ENCODE results near the gene CDH20.

Gene CDH20

DNA sequence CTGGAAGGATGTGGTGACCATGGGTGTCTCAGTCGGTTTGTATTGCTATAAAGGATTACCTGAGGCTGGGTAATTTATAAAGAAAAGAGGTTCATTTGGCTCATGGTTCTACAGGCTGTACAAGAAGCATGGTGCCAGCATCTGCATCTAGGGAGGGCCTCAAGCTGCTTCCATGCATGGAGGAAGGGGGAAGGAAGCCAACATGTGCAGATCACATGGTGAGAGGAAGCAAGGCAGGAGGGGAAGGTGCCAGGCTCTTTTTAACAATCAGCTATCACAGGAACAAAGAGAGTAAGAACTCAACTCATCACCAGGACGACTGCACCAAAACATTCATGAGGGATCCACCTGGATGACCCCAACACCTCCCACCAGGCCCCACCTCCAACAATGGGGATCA is 209.4 kb downstream of the CDH20 start:
- DNase-seq: no peak

DNA sequence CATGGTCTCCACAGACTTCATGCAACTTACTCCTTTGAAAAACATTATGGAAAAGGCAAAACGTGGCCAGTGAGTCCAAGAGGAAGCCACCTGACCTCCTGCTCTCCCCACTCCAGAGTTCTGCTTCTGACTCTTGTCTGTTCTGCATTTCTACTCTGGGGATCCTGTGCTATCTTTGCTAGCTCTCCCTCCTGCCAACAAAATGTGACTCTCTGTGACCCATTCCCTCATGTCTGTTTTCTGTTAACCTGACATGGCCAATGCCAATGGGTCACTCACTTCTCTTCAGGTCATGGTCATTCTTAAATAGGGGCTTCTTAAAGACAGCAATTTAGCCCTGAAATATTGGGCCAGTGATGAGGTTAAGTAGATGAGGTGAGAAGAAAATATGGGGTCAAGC is 210.3 kb downstream of the CDH20 start:
- DNase-seq: no peak

DNA sequence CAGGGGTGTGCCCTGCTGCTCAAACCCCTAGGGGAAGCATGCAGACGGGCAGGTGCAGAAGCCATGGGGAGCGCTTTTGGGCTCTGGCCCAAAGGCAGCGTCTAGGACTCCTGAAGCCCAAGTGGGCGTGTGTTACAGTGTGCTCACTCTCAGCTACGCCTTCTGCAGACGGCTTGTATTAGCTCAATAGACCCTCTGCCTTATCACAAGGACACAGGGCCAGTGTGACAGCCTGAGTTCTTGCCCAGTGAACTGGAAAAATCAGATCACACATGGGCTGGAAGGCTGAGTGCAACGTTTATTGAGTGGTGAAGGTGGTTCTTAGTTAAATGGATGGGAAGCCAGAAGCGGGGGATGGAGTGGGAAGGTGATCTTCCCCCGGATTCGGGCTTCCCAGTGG is 210.9 kb downstream of the CDH20 start:
- DNase-seq: no peak

DNA sequence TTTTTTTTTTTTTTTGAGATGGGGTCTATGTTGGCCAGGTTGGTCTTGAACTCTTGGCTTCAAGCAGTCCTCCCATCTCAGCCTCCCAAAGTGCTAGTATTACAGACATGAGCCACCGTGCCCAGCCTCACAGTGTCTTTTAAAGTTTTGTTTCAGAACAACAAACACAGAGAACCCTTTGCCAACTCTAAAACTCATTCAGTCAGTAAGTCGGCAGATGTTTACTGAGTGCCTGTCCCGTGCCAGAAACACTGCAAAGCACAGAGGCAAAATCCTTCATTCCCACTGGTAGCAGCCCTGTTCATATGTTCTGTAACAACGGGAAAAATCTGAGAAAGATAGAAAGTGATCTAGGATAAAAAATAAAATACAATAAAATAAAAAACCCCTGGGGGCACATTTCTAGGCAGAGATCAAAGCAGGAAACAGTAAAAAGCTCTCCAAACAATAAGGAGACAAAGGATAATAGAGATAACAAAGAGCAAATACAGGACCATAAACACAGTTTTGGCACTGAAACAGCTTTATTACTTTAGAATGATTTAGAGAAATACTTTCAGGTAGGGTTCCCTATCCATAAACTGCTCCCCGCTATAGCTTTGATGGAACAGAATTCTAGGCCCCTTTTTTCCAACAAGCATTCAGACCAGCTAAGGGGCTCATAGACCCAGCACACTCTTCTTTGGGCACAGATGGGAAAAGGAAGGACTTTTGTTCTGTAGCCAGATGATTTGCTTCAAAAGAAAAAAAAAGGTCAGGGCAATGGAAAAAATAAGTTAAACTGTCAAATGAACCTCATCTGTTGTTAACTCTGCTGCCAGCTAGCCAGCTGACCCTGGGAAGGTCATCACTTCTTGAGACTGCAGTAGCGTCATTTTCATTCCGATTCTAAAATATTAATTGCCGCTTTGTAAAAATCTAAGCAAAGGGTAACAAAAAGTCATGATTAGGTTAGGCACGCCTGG is 212.3 kb downstream of the CDH20 start:
- no peak for DNase-seq

DNA sequence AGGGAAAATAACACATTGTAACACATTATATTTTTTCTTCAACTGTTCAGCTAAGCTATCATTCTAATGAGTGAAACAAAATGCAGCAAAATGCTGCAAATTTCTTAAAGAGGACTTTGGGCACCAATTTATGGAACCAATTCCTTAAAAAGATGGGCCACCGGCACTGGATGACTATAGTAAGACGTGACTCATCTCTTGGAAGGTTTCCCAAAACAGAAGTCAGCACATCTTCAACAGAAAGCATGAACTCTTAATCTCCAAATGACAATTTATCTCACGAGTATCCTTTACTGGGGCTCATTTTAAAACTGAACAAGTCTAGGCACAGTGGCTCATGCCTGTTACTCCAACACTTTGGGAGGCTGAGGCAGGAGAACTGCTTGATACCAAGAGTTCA is 213.4 kb downstream of the CDH20 start:
- DNase-seq: no peak

DNA sequence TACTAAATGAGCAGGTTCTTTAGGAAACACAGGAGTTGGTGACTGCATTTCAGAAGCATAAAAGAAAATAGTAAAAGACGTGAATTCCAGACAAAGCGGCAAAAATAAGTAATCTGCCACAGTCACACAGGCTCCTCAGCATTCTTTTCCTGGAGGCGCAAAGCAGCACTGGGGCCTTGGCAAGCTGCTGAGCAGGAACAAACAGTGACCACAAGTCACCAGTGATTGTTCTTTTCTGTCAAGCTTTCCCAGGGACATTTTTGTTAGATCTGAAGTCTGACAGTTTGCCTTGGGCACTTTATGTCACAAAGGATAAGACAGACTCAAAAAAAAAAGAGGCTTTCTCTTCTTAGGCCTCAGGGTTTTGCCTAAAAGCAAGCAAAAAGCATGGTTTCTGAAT is 216.2 kb downstream of the CDH20 start:
- DNase-seq: no peak

DNA sequence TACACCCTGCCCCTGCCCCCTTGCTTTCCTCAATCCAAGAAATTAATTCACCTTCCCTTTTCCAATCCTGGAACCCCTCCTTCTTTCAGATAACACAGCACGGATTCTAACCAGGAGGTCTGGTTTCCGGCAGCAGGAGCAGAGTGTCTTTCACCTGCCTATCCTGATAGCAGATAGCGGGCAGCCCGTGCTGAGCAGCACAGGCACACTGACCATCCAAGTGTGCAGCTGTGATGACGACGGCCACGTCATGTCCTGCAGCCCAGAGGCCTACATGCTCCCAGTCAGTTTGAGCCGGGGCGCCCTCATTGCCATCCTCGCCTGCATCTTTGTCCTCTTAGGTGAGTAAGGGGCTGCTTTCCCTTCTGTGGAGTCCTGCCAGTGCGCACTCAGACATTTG is 216.7 kb downstream of the CDH20 start:
- no peak for DNase-seq

DNA sequence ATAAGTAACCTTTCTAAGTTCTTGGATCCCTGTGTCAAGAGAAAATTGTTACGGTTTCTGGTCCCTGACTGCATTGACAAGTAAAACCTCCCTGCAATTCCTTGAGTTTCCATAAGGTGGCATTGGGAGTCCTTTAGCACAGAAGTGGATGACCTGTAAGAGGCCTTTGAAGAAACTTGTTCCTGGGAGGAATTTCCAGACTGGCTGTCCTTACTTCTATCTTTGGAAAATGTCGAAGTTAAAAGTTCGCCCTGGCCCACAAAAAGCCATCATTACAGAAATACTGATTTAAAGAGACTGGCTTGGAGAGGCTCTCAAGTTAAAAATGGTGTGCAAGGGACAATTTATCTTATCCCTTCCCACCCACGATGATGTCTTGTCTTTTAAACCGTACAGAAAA is 218.4 kb downstream of the CDH20 start:
- no peak for DNase-seq

DNA sequence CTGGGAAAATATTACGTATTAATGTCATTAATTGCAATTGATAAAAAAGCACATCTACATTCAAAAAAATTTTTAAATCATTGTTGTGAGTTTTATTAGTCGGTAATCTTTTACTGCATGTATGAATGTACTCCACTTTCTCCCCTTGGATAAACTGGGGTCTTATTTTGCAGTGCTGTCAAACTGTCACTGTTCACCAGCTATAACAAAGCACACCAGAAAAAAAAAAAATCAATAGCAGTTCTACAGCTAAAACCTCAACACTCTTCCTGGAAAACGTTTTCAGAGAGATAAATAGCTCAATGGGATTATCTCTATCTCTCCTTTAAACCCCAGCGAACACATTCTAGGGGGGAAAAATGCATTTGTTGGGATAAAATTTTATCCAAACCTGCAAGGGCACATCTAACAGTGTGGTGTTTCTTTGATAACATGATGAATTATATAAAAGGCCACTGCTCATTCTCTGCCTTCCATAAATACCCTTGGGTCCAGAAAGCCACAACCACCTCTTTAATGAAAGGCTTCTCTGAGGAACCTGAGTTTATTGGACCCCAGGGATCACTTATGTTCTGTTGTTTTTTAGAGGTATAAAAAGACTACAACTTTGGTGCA is 219.9 kb downstream of the CDH20 start:
- no peak for DNase-seq

DNA sequence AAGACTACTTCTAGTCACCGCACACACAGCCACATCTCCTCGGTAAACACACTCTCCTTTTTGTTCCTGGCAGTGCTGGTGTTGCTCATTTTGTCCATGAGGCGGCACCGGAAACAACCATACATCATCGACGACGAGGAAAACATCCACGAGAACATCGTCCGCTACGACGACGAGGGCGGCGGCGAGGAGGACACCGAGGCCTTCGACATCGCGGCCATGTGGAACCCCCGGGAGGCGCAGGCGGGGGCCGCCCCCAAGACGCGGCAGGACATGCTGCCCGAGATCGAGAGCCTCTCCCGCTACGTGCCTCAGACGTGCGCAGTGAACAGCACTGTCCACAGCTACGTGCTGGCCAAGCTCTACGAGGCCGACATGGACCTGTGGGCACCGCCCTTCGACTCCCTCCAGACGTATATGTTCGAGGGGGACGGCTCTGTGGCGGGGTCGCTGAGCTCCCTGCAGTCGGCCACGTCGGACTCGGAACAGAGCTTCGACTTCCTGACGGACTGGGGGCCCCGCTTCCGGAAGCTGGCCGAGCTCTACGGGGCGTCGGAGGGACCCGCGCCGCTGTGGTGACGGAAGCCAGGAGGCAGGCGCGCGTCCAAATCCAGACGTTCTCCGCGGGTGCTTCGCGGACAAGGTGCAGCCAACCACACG is 221.0 kb downstream of the CDH20 start:
- no peak for DNase-seq

DNA sequence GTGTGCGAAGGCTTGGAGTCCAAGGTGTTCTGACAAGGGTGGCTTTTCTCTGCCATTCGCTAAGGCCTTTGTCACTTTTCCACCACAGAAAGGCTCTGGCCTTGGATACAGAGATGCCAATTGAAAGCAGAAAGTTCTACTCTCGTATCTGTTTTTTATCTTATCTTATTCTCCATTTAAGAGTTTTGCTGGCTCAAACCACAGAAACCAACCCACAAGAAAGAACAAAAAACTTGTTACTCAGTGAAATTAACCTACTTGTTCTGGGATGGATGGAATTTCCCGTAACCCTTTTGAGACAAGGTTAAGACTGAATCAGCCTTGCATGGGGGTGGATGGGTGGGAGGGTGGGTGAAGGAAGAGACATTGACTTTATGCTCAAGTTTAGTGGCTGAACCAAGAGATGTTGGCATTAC is 221.7 kb downstream of the CDH20 start:
- no peak for DNase-seq

DNA sequence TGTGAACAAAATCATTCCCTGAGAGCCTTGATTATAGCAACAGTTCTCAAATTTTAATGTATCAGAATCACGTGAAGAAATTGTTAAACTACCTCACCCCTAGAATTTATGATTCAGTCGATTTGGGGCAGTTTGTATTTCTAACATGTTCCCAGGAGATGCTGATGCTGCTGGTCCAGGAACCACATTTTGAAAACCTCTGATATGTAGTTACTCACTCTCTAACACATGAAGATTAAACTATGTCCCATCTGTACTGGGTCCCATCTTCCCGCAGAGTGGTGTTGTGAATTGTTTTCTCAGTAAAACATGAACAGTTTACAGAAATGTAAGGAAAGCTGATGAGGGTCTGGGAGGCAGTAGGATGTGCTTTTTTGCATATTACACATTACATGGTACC is 223.1 kb downstream of the CDH20 start:
- no peak for DNase-seq

DNA sequence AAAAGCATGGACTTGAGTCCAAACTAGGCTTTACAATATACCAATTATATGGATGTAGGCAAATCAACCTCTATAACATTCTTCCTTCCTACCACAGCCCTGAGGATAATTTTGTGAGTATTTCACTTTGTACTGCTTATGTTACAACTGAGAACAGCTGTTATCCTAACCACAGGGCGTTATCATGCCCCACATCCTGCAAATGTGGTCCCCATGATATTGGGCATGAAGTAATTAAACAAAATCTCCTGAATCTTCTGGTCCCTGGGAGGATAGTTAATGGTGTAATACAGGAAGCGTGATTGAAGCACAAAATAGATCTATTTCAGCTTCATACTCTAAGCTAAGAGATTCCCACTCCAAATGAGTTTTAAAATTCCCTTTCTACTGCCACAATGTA is 223.6 kb downstream of the CDH20 start:
- DNase-seq: no peak

DNA sequence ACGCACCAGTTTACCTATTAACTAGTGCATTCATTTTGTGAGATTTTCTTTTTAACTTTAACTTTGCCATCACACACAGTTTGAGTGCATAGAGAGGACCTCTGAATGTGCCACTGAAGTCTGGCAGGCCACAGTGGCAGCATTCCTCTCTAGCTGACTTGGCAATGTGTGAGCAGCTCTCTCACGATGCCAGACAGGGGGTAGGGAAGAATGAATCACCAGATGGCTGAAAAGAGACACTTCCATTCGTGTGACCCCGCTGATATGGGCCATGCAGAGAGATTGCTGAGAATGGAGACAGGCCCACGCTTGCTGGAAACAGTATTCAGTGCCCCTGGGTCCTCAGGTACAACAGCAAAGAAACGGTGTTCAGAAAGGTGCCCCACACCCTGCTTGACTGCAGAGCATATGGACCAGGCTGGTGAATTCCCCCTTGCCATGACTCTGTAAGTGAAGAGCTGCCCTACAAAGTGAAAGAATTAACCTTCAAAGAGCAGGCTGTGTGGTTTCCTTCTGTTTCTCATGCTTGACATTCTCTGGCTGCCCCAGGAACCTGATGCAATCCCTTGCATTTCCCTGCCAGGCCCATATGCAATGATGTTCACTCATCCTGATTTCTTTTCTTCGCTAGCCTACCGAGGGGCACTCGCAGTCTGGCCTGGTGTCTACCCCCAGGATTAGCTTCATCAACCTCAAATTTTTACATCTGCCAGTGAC is 236.1 kb downstream of the CDH20 start:
- no peak for DNase-seq

DNA sequence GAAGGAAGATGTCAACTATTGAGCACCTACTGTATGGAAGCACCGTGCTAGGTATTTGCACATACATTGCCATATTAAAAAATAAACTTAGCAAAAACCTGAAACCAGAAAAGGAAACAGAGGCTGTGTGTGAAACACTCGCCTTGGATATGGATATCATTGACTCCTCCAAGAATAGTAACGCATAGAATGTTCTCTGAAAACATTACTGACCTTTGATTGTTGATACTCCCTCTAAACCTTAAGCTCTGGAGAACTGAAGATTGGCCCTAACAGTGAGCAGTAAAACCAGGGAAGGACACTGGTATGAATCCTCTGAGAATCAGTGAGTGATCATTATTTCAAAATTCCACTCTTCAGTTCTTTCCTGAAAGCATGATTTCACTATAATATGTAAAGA is 236.8 kb downstream of the CDH20 start:
- DNase-seq: no peak

DNA sequence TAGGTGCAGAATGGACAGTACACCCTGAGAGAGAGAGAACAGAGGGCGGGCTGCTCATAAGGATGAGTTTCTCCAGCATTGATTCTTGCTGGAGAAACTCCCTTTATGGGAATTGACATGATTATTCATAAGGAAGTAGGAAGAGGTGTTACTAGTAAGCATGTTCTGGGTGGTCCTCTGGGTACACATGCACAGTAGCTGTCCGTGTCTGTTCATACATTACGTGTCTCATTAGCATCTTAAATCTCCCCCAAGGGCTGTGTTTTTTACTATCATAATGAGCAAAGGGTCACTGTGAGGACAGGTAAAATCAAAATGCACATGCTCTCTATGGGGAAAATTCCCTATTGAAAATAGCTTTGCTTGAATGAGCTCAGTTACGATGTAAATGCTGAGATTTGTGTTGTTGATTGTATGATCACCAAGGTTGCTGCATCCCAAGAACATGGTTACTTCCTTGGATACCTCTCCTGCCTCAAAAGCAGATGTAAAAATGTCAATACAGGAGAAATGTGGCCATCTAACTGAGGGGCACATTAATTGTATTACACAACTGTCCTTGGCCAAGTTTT is 238.9 kb downstream of the CDH20 start:
- DNase-seq: no peak

DNA sequence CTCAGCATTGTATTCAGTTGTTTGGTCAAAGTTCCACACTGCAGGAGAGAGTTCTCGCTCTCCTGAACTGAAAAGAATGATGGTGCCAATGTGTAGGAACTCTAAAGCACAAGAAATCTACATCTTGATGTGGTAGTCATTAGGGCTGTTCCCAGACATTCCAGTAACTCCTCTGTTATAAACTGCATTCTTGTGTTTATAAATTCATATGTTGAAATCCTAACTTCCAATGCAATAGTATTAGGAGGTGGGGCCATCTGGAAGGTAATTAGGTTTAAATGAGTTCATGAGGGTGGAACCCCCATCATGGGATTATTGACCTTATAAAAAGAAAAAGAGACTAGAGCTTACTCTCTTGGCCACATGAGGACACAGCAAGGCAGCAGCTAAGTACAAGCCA is 239.6 kb downstream of the CDH20 start:
- DNase-seq: no peak

DNA sequence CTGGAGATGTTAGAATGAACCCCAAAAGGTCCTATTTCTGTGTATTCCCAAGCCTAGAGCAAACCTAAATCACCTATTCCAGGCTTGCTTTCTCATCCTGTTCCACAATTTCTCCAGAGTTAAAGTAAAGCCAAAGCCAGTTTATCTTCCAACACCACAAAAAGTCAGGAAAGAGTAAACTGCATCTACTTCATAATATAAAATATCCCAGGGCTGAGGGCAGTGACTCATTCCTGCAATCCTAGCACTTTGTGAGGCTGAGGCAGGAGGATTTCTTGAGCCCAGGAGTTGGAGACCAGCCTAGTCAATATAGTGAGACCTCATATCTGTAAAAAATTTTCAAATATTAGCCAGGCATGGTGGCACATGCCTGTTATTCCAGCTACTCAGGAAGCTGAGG is 241.4 kb downstream of the CDH20 start:
- DNase-seq: no peak

DNA sequence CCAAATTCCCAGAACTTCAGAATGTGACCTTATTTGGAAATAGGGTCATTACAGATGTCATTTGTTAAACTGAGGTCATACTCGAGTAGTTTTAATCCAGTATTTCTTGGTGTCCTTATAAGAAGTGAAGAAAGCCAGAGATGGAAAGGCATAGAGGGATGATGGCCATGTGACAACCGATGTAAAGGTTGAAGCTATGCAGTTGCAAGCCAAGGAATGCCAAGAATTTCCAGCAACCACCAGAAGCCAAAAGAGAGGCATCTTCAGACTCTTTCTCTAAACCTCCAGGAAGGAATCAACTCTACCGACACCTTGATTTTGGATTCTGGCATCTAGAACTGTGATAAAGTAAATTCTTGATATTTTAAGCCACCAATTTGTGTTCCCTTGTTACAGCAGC is 242.2 kb downstream of the CDH20 start:
- DNase-seq: no peak

DNA sequence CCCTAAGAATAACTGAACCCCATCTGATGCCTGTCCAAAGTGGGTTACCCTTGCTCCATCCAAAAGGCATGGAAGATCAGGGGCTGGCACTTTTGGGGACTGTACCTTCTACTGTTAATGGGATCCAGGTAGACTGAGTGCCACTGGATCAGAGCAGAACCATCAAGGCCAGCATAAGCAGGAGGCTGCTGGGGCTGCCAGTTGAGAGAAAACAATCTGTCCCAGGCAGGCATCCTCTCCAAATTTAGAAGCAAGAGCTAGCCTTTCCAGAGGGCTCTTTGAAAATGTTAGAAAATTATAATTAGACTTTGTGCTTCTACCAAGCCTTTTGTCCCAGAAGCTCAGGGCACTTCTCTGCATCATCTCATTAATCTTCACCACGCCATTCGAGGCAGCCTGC is 245.6 kb downstream of the CDH20 start:
- no peak for DNase-seq

DNA sequence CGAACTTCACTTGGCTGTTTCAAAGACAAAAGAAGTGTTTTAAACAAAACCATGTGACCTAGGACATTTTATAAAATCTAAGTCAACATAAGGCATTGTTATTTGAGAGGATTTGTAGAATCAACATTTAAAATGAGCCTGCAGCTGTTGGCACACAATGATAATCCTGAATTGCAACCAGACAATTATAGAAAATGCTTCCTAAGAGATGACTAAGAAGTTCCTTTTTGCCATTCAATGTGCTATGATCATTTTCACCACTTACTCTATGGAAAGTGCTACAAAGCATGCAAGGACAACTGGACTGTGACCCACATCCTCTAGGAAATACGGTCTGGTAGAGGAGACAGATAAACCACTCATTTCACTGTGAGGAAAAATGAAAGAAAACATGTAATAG is 246.4 kb downstream of the CDH20 start:
- DNase-seq: no peak

DNA sequence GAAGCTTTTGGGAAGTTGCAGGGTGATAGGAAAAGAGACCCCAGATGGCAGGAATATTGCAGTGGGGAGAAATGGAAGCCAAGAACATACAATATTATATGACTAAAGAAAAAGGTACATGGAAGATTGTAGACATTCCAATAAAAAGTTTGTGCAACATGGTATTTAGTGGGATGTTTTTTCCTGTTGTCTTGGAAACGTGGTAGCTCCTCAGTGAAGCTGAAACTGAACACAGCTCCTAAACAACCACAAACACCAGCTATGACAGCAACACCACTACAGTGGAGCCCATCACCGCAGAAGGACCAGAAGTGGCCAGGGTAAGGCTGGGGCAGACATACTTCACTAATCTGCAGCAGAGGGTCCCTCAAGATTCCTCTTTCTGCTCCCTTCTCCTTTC is 246.8 kb downstream of the CDH20 start:
- no peak for DNase-seq

DNA sequence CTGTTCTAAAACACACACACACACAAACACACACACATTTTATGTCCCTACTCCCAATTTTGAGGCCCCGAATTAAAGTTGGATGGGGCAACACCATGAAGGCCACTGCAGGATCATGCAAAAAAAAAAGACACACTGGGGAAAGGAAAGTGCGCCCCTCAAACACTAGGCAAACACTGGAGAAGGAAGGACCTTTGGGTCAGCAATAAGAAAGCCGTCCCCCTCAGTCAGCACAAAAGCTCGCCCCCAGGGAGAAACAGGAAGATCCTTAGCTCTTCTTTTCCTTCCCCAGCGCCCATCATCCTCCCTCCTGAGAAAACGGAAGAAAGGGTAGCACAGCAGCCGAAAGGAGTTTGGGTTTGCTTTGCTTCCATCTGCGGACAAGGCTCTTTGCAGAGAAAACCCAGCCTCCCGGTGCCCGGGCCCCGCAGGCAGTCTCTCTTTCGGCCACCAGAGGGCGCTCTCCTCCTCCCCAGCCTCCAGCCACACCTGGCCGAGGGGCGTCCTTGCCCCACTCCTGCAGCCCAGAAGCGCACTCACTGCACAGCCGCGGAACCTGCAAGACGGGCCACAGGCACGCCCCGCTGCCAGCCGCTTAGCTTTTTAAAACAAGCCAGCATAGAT is 248.5 kb downstream of the CDH20 start:
- peak; percentile 5 for DNase-seq
